ENCODE measurements around the gene GARIN5A. TPM values are rescaled to one million over a fixed set of nuclear protein-coding genes. Genes with fewer than 3 reads are reported as not detected.

GARIN5A gene
- total and polyA plus RNA-seq, 2 experiments from 2014 or later, result 5.0 to 10.4 TPM

DNA sequence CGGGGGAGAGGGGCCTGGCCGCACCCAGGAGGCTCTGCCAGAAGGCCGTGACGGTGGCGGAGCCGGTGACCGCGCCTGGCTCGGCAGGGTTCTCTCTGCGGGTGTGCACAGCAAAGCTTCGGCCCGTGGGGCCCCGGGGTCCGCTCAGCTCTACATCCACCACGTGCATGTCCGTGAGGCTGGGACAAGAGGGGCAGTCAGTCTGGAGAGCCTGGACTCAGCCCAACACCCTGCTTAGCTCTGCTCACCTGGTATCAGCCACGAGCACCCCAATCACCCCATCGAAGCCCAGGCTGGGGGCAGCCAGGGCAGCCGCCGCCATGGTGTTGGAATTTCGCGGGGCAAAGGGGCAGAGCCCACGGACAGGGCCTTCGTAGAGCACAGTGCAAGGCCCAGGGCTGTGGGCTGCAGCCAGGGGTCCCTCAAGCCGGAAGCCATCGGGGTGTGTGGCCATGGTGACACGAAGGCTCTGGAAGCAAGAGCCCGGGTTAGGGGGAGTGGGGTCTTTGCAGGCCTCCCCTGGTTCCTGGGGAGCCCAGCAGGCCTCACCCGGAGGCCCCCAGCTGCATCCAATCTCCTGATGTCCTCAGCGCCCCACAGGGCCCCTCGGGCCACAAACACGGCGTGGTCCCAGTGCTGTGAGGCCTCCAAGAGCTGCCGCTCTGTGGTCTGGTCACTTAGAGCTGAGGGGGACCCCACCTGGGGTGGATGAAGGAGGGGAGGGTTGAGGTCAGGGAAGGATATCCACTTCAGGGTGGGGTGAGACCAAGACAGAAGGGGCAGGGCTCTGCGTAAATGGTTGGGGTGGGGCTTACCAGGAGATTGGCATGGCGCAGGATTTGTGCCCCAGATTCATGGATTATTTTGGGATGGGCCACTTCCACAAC is 35.7 kb upstream of the GARIN5A start:
- H3K4me2 ChIP-seq, result peak overlapping the region; percentile 75
- 95% methylated on average over 34 of the region's 36 CpGs for WGBS (ENCODE audit: low lambda C conversion rate, missing lambda C conversion rate)
- H4K20me1 ChIP-seq (ENCODE audit: insufficient read depth, poor library complexity, severe bottlenecking), result no peaks in the 10 kb centered on the region
- H2AFZ ChIP-seq, result peak overlapping the region; percentile 47
- H3K4me3 ChIP-seq, result no peak overlapping the region
- no peaks in the 10 kb centered on the region for H3K9me3 ChIP-seq (ENCODE audit: low read depth)
- no peaks in the 10 kb centered on the region for H3K27me3 ChIP-seq
- TF ChIP-seq EZH2phosphoT487 (IDR thresholded peaks at IDR 0.05; ENCODE audit: low read depth, severe bottlenecking, unreplicated experiment) (no peak), EZH2 (IDR thresholded peaks at IDR 0.05; ENCODE audit: borderline replicate concordance) (no peak)
- TF ChIP-seq, protein P1, sequence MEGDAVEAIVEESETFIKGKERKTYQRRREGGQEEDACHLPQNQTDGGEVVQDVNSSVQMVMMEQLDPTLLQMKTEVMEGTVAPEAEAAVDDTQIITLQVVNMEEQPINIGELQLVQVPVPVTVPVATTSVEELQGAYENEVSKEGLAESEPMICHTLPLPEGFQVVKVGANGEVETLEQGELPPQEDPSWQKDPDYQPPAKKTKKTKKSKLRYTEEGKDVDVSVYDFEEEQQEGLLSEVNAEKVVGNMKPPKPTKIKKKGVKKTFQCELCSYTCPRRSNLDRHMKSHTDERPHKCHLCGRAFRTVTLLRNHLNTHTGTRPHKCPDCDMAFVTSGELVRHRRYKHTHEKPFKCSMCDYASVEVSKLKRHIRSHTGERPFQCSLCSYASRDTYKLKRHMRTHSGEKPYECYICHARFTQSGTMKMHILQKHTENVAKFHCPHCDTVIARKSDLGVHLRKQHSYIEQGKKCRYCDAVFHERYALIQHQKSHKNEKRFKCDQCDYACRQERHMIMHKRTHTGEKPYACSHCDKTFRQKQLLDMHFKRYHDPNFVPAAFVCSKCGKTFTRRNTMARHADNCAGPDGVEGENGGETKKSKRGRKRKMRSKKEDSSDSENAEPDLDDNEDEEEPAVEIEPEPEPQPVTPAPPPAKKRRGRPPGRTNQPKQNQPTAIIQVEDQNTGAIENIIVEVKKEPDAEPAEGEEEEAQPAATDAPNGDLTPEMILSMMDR (IDR thresholded peaks at IDR 0.05; ENCODE audit: poor library complexity), result no peak
- H3K27ac ChIP-seq, result peak overlapping the region; percentile 76
- H3K9me2 ChIP-seq (replicated peaks; ENCODE audit: insufficient read depth), result no peaks in the 10 kb centered on the region
- no peaks in the 10 kb centered on the region for H3K36me3 ChIP-seq (replicated peaks; ENCODE audit: insufficient read depth, low read depth)
- H3K4me1 ChIP-seq (ENCODE audit: insufficient read depth), result peaks cover 5% of the 10 kb centered on the region
- no peaks in the 10 kb centered on the region for H3K79me2 ChIP-seq
- peak; percentile 8 for DNase-seq (ENCODE audit: low spot score)

DNA sequence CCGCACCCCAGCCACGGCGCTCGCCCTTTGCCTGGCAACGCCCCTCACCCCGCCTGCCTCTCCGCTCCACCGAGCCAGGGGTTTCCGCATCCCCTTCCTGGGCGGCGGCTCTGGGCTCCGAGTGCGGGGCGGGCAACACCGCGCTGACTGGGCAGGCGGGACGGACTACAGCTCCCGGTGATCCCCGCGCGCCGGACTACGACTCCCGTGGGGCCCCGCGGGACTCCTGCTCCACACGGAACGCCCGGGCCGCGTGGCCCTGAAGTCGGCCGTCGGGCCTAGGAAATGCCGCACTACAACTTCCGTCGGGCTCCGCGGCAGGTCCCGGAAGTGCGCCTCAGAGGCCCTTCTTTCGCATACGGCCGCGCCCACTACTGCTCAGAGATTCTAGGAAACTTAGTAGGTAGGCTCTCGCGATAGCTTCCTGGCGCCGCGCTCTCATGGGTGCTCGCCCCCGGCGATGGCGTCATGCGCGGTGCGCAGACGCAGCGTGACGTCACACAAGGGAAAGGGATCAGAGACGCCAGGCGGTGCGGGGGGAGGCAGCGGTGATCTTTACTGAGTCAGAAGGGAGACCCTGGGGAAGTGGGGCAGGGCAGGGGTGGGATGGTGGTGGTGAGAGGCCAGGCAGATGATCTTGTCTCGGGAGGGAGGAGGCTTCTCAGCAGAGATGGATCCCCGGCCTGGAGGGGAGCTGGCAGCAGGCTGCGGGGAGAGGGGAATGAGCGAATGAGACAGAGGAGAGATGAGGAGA is 34.6 kb upstream of the GARIN5A start, which contains the start of gene JOSD2:
TSS of gene JOSD2 (minus strand) at position 123 of the 754 bp plus-strand sequence. CDS start 760 bp downstream, outside the sequence.
- Histone ChIP-seq H3K9me2 (replicated peaks; ENCODE audit: insufficient read depth) (no peaks in the 10 kb centered on the region), H3K4me2 (peak within 1 kb of the TSS; percentile 84), H4K20me1 (ENCODE audit: insufficient read depth, poor library complexity, severe bottlenecking) (no peaks in the 10 kb centered on the region), H3K4me3 (peak within 1 kb of the TSS; percentile 17), H3K4me1 (ENCODE audit: insufficient read depth) (peaks cover 5% of the 10 kb centered on the region), H3K9me3 (ENCODE audit: low read depth) (no peaks in the 10 kb centered on the region), H3K36me3 (replicated peaks; ENCODE audit: insufficient read depth, low read depth) (no peaks in the 10 kb centered on the region), H3K27ac (peak within 1 kb of the TSS; percentile 76), H2AFZ (peak within 1 kb of the TSS; percentile 47), H3K79me2 (no peaks in the 10 kb centered on the region), H3K27me3 (no peaks in the 10 kb centered on the region)
- WGBS (ENCODE audit: low lambda C conversion rate, missing lambda C conversion rate), result 1% methylated on average over 63 of the region's 69 CpGs
- peak; percentile 100 for DNase-seq (ENCODE audit: low spot score)
- TF ChIP-seq EZH2phosphoT487 (IDR thresholded peaks at IDR 0.05; ENCODE audit: low read depth, severe bottlenecking, unreplicated experiment) (no peak), EZH2 (IDR thresholded peaks at IDR 0.05; ENCODE audit: borderline replicate concordance) (no peak)
- TF ChIP-seq, protein P1 (IDR thresholded peaks at IDR 0.05; ENCODE audit: poor library complexity), result no peak

DNA sequence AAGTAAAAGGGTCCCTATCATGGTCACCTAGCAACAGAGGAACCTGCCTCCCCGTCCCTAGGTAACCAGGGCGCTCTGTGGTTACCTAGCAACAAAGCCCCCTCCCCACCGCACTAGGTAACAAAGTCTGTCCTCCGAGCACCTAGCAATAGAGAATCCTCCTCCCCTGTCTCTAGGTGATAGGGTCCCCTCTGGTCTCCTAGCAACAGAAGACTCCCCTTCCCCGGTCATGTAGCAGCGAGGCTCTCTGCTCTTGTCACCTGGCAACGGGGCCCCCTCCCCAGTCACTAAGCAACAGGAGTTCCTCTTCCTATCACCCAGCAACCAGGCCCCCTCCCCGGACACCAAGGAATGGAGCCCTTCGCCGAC is 34.0 kb upstream of the GARIN5A start:
- Histone ChIP-seq H3K9me3 (ENCODE audit: low read depth) (no peaks in the 10 kb centered on the region), H3K9me2 (replicated peaks; ENCODE audit: insufficient read depth) (no peaks in the 10 kb centered on the region), H3K36me3 (replicated peaks; ENCODE audit: insufficient read depth, low read depth) (no peaks in the 10 kb centered on the region), H3K27ac (peak overlapping the region; percentile 14), H3K4me1 (ENCODE audit: insufficient read depth) (peaks cover 5% of the 10 kb centered on the region), H3K4me2 (peak overlapping the region; percentile 84), H3K27me3 (no peaks in the 10 kb centered on the region), H2AFZ (peak overlapping the region; percentile 17), H4K20me1 (ENCODE audit: insufficient read depth, poor library complexity, severe bottlenecking) (no peaks in the 10 kb centered on the region), H3K4me3 (peak overlapping the region; percentile 17), H3K79me2 (no peaks in the 10 kb centered on the region)
- 4% methylated on average over 10 of the region's 10 CpGs for WGBS (ENCODE audit: low lambda C conversion rate, missing lambda C conversion rate)
- no peak for DNase-seq (ENCODE audit: low spot score)
- TF ChIP-seq EZH2 (IDR thresholded peaks at IDR 0.05; ENCODE audit: borderline replicate concordance) (no peak), EZH2phosphoT487 (IDR thresholded peaks at IDR 0.05; ENCODE audit: low read depth, severe bottlenecking, unreplicated experiment) (no peak)
- TF ChIP-seq, protein P1 (IDR thresholded peaks at IDR 0.05; ENCODE audit: poor library complexity), result no peak

All from hepatocyte (in vitro differentiated cells).